GM12801 (cell line): ENCODE results near the gene FKBP5.

Source experiments
- CTCF ChIP-seq: IDR thresholded peaks from one replicate; pipeline ENCODE4 v1.5.1; 2011; ENCODE audit warnings: control low read depth; ENCODE audit not compliant: insufficient read length; ENCODE audit errors: extremely low read depth

FKBP5 gene

GRCh38 chr6:35601331-35602132 is 87.2 kb downstream of the FKBP5 start:
- no peak for TF ChIP-seq CTCF

- no peak for TF ChIP-seq CTCF
Measured at GRCh38 chr6:35600659-35601125, 88.0 kb downstream of the FKBP5 start.

- TF ChIP-seq CTCF, result no peak
Measured at GRCh38 chr6:35599761-35600658, 88.7 kb downstream of the FKBP5 start.

- no peak for TF ChIP-seq CTCF
Measured at GRCh38 chr6:35596448-35597442, 92.0 kb downstream of the FKBP5 start.

GRCh38 chr6:35594503-35595186 is 94.1 kb downstream of the FKBP5 start:
- no peak for TF ChIP-seq CTCF

GRCh38 chr6:35592178-35592577 is 96.5 kb downstream of the FKBP5 start:
- no peak for TF ChIP-seq CTCF
